OCI-LY7 (cell line): ENCODE measurements around the gene KCNRG. TPM values are rescaled to one million over a fixed set of nuclear protein-coding genes. Genes with fewer than 3 reads are reported as not detected.

Experiments used
- BruUV-seq: library from RNA; stranded (reverse); fragments of 400-500 nt; replicated peaks from 2 replicates; lab custom pipeline; 2021; lab: Mats Ljungman, UMichigan
- CTCF ChIA-PET: fragments of 300-600 bp; sonication (Branson Sonifier 250); formaldehyde crosslinking; loops from one replicate; lab custom pipeline; 2022; ENCODE audit warnings: antibody characterized with exemption; ENCODE audit not compliant: unreplicated experiment; lab: Charles Lee
- POLR2A ChIA-PET: fragments of 300-600 bp; sonication (Branson Sonifier 250); formaldehyde crosslinking; loops from one replicate; lab custom pipeline; 2022; ENCODE audit warnings: antibody characterized with exemption; lab: Charles Lee
- DNase-seq: peaks from one replicate; pipeline ENCODE4 v3.0.0-alpha.2; 2015; ENCODE audit warnings: low spot score
- H2AFZ ChIP-seq: fragments of 200-600 bp; sonication (generic), shearing (Covaris generic); 2 replicates; pipeline ENCODE4 v1.6.1; 2014; ENCODE audit warnings: mild to moderate bottlenecking, antibody characterized with exemption, low read length, moderate library complexity
- H3K27ac ChIP-seq: fragments of 200-600 bp; sonication (generic); 2 replicates; pipeline ENCODE4 v1.5.1; 2014; ENCODE audit warnings: mixed run types, low read depth, mild to moderate bottlenecking, moderate library complexity, low read length, inconsistent platforms; ENCODE audit not compliant: poor library complexity, severe bottlenecking
- H3K36me3 ChIP-seq: fragments of 200-600 bp; sonication (generic); 2 replicates; pipeline ENCODE4 v1.6.1; 2014; ENCODE audit warnings: mild to moderate bottlenecking, antibody characterized with exemption, low read length, moderate library complexity, mixed read lengths; ENCODE audit not compliant: insufficient read depth
- H3K4me1 ChIP-seq: fragments of 200-600 bp; sonication (generic); 2 replicates; pipeline ENCODE4 v1.5.1; 2014; ENCODE audit warnings: mild to moderate bottlenecking, low read length; ENCODE audit not compliant: insufficient read depth, poor library complexity, severe bottlenecking
- H3K4me2 ChIP-seq: fragments of 200-600 bp; sonication (generic); 2 replicates; pipeline ENCODE4 v1.6.1; 2014; ENCODE audit warnings: mild to moderate bottlenecking, low read length
- H3K4me3 ChIP-seq: fragments of 200-600 bp; sonication (generic); 2 replicates; pipeline ENCODE4 v1.5.1; 2014; ENCODE audit warnings: mild to moderate bottlenecking, low read depth, low read length; ENCODE audit not compliant: poor library complexity, severe bottlenecking
- H3K79me2 ChIP-seq: fragments of 200-600 bp; sonication (generic); 2 replicates; pipeline ENCODE4 v1.6.1; 2016; ENCODE audit warnings: low read depth, mild to moderate bottlenecking, low read length, moderate library complexity, mixed read lengths; ENCODE audit not compliant: insufficient read depth
- H3K9me2 ChIP-seq: fragments of 200-600 bp; sonication (generic); 2 replicates; pipeline ENCODE4 v1.6.1; 2016; ENCODE audit warnings: mild to moderate bottlenecking, low read length, mixed read lengths; ENCODE audit not compliant: insufficient read depth
- H3K9me3 ChIP-seq: fragments of 200-600 bp; sonication (generic); 2 replicates; pipeline ENCODE4 v1.6.1; 2014; ENCODE audit warnings: mild to moderate bottlenecking, mixed run types, low read length, mixed read lengths
- H4K20me1 ChIP-seq: fragments of 200-600 bp; sonication (generic); 2 replicates; pipeline ENCODE4 v1.6.1; 2014; ENCODE audit warnings: mild to moderate bottlenecking, antibody characterized with exemption, low read length, moderate library complexity, mixed read lengths; ENCODE audit not compliant: insufficient read depth
- CTCF ChIP-seq: fragments of 200-600 bp; sonication (generic); conservative IDR thresholded peaks from 2 replicates; pipeline ENCODE4 v1.5.1; 2014; ENCODE audit warnings: mild to moderate bottlenecking, antibody characterized with exemption, low read length, moderate library complexity, mixed read lengths
- EZH2phosphoT487 ChIP-seq: fragments of 200-600 bp; sonication (generic); IDR thresholded peaks from 2 replicates; pipeline ENCODE4 v1.6.1; 2018; ENCODE audit warnings: low read depth, borderline replicate concordance, mild to moderate bottlenecking, mixed run types, antibody characterized with exemption, low read length, moderate library complexity, mixed read lengths
- intact Hi-C: fragments of 100-400 bp; cut with micrococcal nuclease; formaldehyde crosslinking; loops from one replicate; pipeline ENCODE4 v1.10.0; 2022; ENCODE audit not compliant: unreplicated experiment
- total RNA-seq, 2 experiments: library from RNA; depleted of rRNA in 1 of 2; stranded (reverse); fragments of >200 nt in 1 of 2; shearing (Covaris generic) in 1 of 2; gene quantifications; 2 replicates each; pipeline ENCODE4 v1.2.3, GENCODE V29; 2014 to 2022

The KCNRG gene
- total RNA-seq, 2 experiments from 2014 or later = 0.28 TPM; not detected in 1

- Histone ChIP-seq H3K79me2 (peaks cover 39% of the 10 kb centered on the region), H3K9me2 (no peaks in the 10 kb centered on the region), H3K27ac (peak overlapping the region; percentile 87), H2AFZ (peak overlapping the region; percentile 84; the same call in 1 of the 2 replicates), H3K4me1 (peaks cover 39% of the 10 kb centered on the region), H3K9me3 (no peaks in the 10 kb centered on the region), H3K4me3 (peak overlapping the region; percentile 94), H4K20me1 (peaks cover 4% of the 10 kb centered on the region; the same call in 1 of the 2 replicates), H3K36me3 (peaks cover 70% of the 10 kb centered on the region), H3K4me2 (peak overlapping the region; percentile 83)
- ChIA-PET CTCF (interaction anchor here (0.6 to 1.5 kb wide), 8 partner anchors 21 to 1086 kb away, joined by 3 to 7 read pairs (median 4); no protein-coding TSS in a partner anchor), POLR2A (interaction anchor here (0.8 to 1.9 kb wide), 11 partner anchors 13 to 808 kb away, joined by 3 to 6 read pairs (median 3); no protein-coding TSS in a partner anchor)
- BruUV-seq = TSS peak; percentile 74
- intact Hi-C loops = loop anchor here (1.0 to 10.0 kb wide), 8 partner anchors 62 to 914 kb away; partner anchors contain the start of gene SPRYD7
- no peak for TF ChIP-seq EZH2phosphoT487
- no peak for TF ChIP-seq CTCF
- peak; percentile 16 for DNase-seq
Measured at GRCh38 chr13:49997955-49998354, 17.3 kb upstream of the KCNRG start.

GRCh38 chr13:49998714-49999624, 16.3 kb upstream of the KCNRG start:
- POLR2A ChIA-PET = interaction anchor here (0.6 to 1.9 kb wide), 4 partner anchors 19 to 388 kb away, joined by 3 to 5 read pairs (median 3); no protein-coding TSS in a partner anchor
- DNase-seq = no peak
- peaks cover 39% of the 10 kb centered on the region for H3K79me2 ChIP-seq
- H3K9me2 ChIP-seq = no peaks in the 10 kb centered on the region
- H3K4me2 ChIP-seq = peak overlapping the region; percentile 83
- intact Hi-C loops = loop anchor here (5.0 to 10.0 kb wide), 4 partner anchors 513 to 913 kb away; no protein-coding TSS in a partner anchor
- peak overlapping the region; percentile 94 for H3K4me3 ChIP-seq
- CTCF ChIA-PET = interaction anchor here (0.6 kb wide), 2 partner anchors 372 to 1085 kb away, joined by 3 read pairs; no protein-coding TSS in a partner anchor
- peaks cover 39% of the 10 kb centered on the region for H3K4me1 ChIP-seq
- TF ChIP-seq CTCF (no peak), EZH2phosphoT487 (no peak)
- H3K36me3 ChIP-seq = peaks cover 74% of the 10 kb centered on the region
- no TSS peak for BruUV-seq
- H4K20me1 ChIP-seq = peaks cover 4% of the 10 kb centered on the region; the same call in 1 of the 2 replicates
- H3K27ac ChIP-seq = no peak overlapping the region
- no peak overlapping the region for H2AFZ ChIP-seq
- no peaks in the 10 kb centered on the region for H3K9me3 ChIP-seq
